ENCODE data around the gene SLC25A33. TPM values are rescaled to one million over a fixed set of nuclear protein-coding genes. Genes with fewer than 3 reads are reported as not detected.
A peak's percentile ranks its signal among the peaks of the same experiment; 100 is the strongest.
"Not testable (repeated sequence)": the region's sequence is repeated elsewhere in the genome, so short reads cannot be mapped to it uniquely, and the experiment has no call there.

The SLC25A33 gene
- total and polyA plus RNA-seq, 2 donors from 2014 or later, result 3.8 to 11.3 TPM

DNA sequence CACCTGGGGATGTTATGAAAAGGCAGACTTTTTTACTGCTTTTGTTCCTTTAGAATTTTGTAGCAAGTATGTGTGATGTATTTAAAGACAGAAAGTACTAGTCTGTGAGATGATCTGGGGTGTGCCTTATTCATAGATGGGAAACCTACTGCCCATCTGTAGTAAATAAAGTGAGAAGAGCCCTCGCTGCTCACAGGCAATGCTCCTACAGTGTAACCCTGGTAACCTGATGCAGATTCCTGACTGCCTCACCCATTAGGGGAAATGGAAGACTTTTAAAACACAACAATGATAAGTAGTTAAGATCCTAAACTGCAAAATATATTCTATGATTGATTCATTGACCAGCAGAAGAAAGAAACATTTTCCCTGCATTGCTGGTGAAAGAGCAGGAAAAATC is 30.0 kb downstream of the SLC25A33 start:
- intact Hi-C loops (cut with DNase I), result no loop called here
- H3K27ac ChIP-seq (ENCODE audit: low read depth in 2 of 2, low read length in 2 of 2), result no peak overlapping the region
- no peak overlapping the region for H3K9ac ChIP-seq (ENCODE audit: low read length in 3 of 3)
- no peaks in the 10 kb centered on the region for H3K4me1 ChIP-seq (ENCODE audit: control insufficient read depth in 2 of 3, insufficient read depth in 2 of 3, low read depth in 1 of 3, low read length in 3 of 3)
- H3K27me3 ChIP-seq (ENCODE audit: control insufficient read depth, insufficient read depth, low read length), result no peaks in the 10 kb centered on the region
- DNase-seq, result no peak
- H3K4me3 ChIP-seq (ENCODE audit: low read length in 3 of 3), result no peak overlapping the region
- TF ChIP-seq, protein P1, sequence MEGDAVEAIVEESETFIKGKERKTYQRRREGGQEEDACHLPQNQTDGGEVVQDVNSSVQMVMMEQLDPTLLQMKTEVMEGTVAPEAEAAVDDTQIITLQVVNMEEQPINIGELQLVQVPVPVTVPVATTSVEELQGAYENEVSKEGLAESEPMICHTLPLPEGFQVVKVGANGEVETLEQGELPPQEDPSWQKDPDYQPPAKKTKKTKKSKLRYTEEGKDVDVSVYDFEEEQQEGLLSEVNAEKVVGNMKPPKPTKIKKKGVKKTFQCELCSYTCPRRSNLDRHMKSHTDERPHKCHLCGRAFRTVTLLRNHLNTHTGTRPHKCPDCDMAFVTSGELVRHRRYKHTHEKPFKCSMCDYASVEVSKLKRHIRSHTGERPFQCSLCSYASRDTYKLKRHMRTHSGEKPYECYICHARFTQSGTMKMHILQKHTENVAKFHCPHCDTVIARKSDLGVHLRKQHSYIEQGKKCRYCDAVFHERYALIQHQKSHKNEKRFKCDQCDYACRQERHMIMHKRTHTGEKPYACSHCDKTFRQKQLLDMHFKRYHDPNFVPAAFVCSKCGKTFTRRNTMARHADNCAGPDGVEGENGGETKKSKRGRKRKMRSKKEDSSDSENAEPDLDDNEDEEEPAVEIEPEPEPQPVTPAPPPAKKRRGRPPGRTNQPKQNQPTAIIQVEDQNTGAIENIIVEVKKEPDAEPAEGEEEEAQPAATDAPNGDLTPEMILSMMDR (IDR thresholded peaks at IDR 0.05; ENCODE audit: borderline replicate concordance, extremely low read depth, insufficient read depth), result no peak
- no peaks in the 10 kb centered on the region for H3K9me3 ChIP-seq (ENCODE audit: control insufficient read depth in 2 of 3, insufficient read depth in 1 of 3, low read length in 3 of 3)
- no peaks in the 10 kb centered on the region for H3K36me3 ChIP-seq (ENCODE audit: control insufficient read depth in 2 of 3, insufficient read depth in 3 of 3, low read length in 3 of 3)
- FAIRE-seq, result no peak

DNA sequence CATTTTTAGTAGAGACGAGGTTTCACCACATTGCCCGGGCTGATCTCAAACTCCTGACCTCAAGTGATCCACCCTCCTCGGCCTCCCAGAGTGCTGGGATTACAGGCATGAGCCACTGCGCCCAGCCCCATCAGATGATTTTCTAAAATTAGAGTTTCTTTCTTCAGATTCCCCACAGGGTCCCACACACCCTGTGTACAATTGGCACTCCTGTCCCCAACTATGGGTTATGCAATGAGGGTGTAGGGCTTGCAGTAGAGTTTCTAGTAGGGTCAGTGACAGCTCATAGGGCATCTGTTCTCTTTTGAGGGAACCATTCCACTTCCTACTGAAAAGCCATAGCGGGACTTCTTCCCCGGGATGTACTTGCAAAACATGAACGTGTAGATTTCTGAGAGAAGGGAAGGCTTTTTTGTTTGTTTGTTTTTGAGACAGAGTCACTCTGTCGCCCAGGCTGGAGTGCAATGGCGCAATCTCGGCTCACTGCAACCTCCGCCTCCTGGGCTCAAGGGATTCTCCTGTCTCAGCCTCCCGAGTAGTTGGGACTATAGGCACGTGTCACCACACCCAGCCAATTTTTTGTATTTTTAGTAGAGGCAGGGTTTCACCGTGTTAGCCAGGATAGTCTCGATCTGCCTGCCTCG is 31.7 kb downstream of the SLC25A33 start:
- H3K36me3 ChIP-seq (ENCODE audit: control insufficient read depth in 2 of 3, insufficient read depth in 3 of 3, low read length in 3 of 3); DNase-seq; H3K9ac ChIP-seq (ENCODE audit: low read length in 3 of 3); intact Hi-C loops (cut with DNase I); H3K9me3 ChIP-seq (ENCODE audit: control insufficient read depth in 2 of 3, insufficient read depth in 1 of 3, low read length in 3 of 3); H3K4me1 ChIP-seq (ENCODE audit: control insufficient read depth in 2 of 3, insufficient read depth in 2 of 3, low read depth in 1 of 3, low read length in 3 of 3); H3K27ac ChIP-seq (ENCODE audit: low read depth in 2 of 2, low read length in 2 of 2); FAIRE-seq; H3K4me3 ChIP-seq (ENCODE audit: low read length in 3 of 3); H3K27me3 ChIP-seq (ENCODE audit: control insufficient read depth, insufficient read depth, low read length): not testable (repeated sequence)

DNA sequence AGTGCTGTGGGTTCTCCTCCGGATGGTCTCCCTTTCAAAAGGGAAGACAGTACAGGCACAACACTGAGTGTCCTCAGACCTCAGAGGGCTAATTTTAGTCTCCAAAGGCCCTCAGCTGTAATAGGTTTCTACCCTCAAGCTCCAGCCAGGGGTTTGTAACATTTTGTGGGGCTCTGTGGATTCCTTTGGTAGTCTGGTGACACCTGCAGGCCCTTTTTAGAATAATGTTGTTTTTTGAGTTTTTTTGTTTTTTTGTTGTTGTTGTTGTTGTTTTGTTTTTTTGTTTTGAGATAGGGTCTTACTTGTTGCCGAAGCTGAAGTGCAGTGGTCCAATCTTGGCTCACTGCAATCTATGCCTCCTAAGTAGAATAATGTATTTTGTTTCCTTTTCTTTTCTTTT is 34.5 kb downstream of the SLC25A33 start:
- Histone ChIP-seq H3K27ac (ENCODE audit: low read depth in 2 of 2, low read length in 2 of 2) (no peak overlapping the region), H3K27me3 (ENCODE audit: control insufficient read depth, insufficient read depth, low read length) (no peaks in the 10 kb centered on the region), H3K4me1 (ENCODE audit: control insufficient read depth in 2 of 3, insufficient read depth in 2 of 3, low read depth in 1 of 3, low read length in 3 of 3) (no peaks in the 10 kb centered on the region), H3K9me3 (ENCODE audit: control insufficient read depth in 2 of 3, insufficient read depth in 1 of 3, low read length in 3 of 3) (no peaks in the 10 kb centered on the region), H3K4me3 (ENCODE audit: low read length in 3 of 3) (no peak overlapping the region), H3K9ac (ENCODE audit: low read length in 3 of 3) (no peak overlapping the region), H3K36me3 (ENCODE audit: control insufficient read depth in 2 of 3, insufficient read depth in 3 of 3, low read length in 3 of 3) (peaks cover 0 to 11% (median 6%) of the 10 kb centered on the region in 3 donors)
- intact Hi-C loops (cut with DNase I), result no loop called here
- DNase-seq, result peak in 1 of 5 donors; percentile 65
- TF ChIP-seq, protein P1 (IDR thresholded peaks at IDR 0.05; ENCODE audit: borderline replicate concordance, extremely low read depth, insufficient read depth), result peak; percentile 30
- no peak for FAIRE-seq

DNA sequence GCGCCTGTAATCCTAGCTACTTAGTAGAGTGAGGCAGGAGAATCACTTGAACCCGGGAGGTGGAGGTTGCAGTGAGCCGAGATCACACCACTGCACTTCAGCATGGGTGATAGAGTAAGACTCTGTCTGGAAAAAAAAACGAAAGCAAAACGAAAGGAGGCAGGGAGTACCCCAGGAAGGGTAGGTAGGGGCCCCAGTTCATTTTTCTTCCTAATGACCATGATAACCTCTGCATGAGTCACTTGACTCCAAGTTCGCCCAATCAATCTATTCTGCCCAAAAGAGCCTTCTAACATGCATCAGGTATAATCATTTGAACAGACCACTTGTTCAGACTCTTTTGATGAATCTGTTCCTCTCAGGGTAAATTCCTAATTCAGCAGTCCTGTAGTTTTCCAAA is 36.2 kb downstream of the SLC25A33 start:
- H3K9me3 ChIP-seq (ENCODE audit: control insufficient read depth in 2 of 3, insufficient read depth in 1 of 3, low read length in 3 of 3), result no peaks in the 10 kb centered on the region
- H3K27me3 ChIP-seq (ENCODE audit: control insufficient read depth, insufficient read depth, low read length), result no peaks in the 10 kb centered on the region
- no peak for DNase-seq
- intact Hi-C loops (cut with DNase I), result loop anchor here (5.0 kb wide), 1 partner anchor 78 kb away; no protein-coding TSS in a partner anchor
- H3K4me1 ChIP-seq (ENCODE audit: control insufficient read depth in 2 of 3, insufficient read depth in 2 of 3, low read depth in 1 of 3, low read length in 3 of 3), result no peaks in the 10 kb centered on the region
- no peak overlapping the region for H3K27ac ChIP-seq (ENCODE audit: low read depth in 2 of 2, low read length in 2 of 2)
- FAIRE-seq, result no peak
- TF ChIP-seq, protein P1 (IDR thresholded peaks at IDR 0.05; ENCODE audit: borderline replicate concordance, extremely low read depth, insufficient read depth), result no peak
- peaks cover 0 to 20% (median 9%) of the 10 kb centered on the region in 3 donors for H3K36me3 ChIP-seq (ENCODE audit: control insufficient read depth in 2 of 3, insufficient read depth in 3 of 3, low read length in 3 of 3)
- no peak overlapping the region for H3K9ac ChIP-seq (ENCODE audit: low read length in 3 of 3)
- no peak overlapping the region for H3K4me3 ChIP-seq (ENCODE audit: low read length in 3 of 3)

Measured in kidney (tissue), 14 donors.